Endothelial cell of umbilical vein (primary cell): ENCODE measurements around the gene RTP1. TPM values are rescaled to one million over a fixed set of nuclear protein-coding genes. Genes with fewer than 3 reads are reported as not detected.

Experiments
- BruUV-seq: library from RNA; stranded (reverse); fragments of 400-500 nt; replicated peaks from 2 replicates; lab custom pipeline; 2021; lab: Mats Ljungman, UMichigan
- CTCF ChIA-PET: fragments of 300-600, 350-600 bp; sonication (Branson Sonifier 250); formaldehyde crosslinking; loops from one replicate; lab custom pipeline; 2021; ENCODE audit warnings: antibody characterized with exemption, inconsistent platforms; lab: Charles Lee
- POLR2A ChIA-PET: fragments of 300-600, 350-600 bp; sonication (Branson Sonifier 250); formaldehyde crosslinking; loops from one replicate; lab custom pipeline; 2021; ENCODE audit warnings: antibody characterized with exemption, inconsistent platforms; lab: Charles Lee
- DNase-seq: peaks from one replicate; pipeline ENCODE4 v3.0.0-alpha.2; 2011; ENCODE audit warnings: low read depth, low spot score
- FAIRE-seq: peaks from 2 replicates; lab custom pipeline; 2011; peaks lifted over from hg19 to GRCh38; lab: Jason Lieb, UNC
- H2AFZ ChIP-seq: 2 replicates; pipeline ENCODE4 v1.6.0; 2012; ENCODE audit warnings: low read depth, low read length, control low read depth, inconsistent platforms
- H3K27ac ChIP-seq: 2 replicates; pipeline ENCODE4 v1.5.1; 2011; ENCODE audit warnings: low read depth, mild to moderate bottlenecking, control low read depth, low read length, moderate library complexity; ENCODE audit not compliant: insufficient read depth
- H3K27me3 ChIP-seq, 2 experiments: 2 replicates each; pipeline versions ENCODE4 v1.6.0 to v1.6.1; 2011; ENCODE audit warnings: low read length in 2 of 2, mixed read lengths in 1 of 2; ENCODE audit not compliant: control insufficient read depth in 2 of 2, insufficient read depth in 2 of 2
- H3K36me3 ChIP-seq, 2 experiments: 2 replicates in 1 of 2; 3 replicates in 1 of 2; pipeline ENCODE4 v1.5.1; 2011; ENCODE audit warnings: low read length in 2 of 2, mild to moderate bottlenecking in 1 of 2, moderate library complexity in 1 of 2; ENCODE audit not compliant: control insufficient read depth in 2 of 2, insufficient read depth in 2 of 2; ENCODE audit errors: extremely low read depth in 1 of 2
- H3K4me1 ChIP-seq: 3 replicates; pipeline ENCODE4 v1.5.1; 2011; ENCODE audit warnings: mild to moderate bottlenecking, low read length; ENCODE audit not compliant: control insufficient read depth, insufficient read depth; ENCODE audit errors: extremely low read depth
- H3K4me2 ChIP-seq: 2 replicates; pipeline ENCODE4 v1.6.1; 2011; ENCODE audit warnings: low read length, control low read depth, mixed read lengths; ENCODE audit not compliant: insufficient read depth
- H3K4me3 ChIP-seq, 3 experiments: fragments of 200-600 bp in 1 of 3; sonication (generic), shearing (Covaris generic) in 1 of 3; replicated peaks in 1 of 3; 2 replicates each; pipeline ENCODE4 v1.5.1; 2011 to 2016; ENCODE audit warnings: control low read depth in 3 of 3, low read length in 3 of 3, mild to moderate bottlenecking in 2 of 3, inconsistent platforms in 1 of 3, low read depth in 1 of 3, moderate library complexity in 1 of 3; ENCODE audit not compliant: insufficient read depth in 1 of 3
- H3K79me2 ChIP-seq: 2 replicates; pipeline ENCODE4 v1.6.0; 2012; ENCODE audit warnings: low read length, inconsistent platforms; ENCODE audit not compliant: control insufficient read depth, insufficient read depth
- H3K9ac ChIP-seq: replicated peaks from 2 replicates; pipeline ENCODE3; 2011; ENCODE audit warnings: low read length, control low read depth; ENCODE audit not compliant: insufficient read depth; ENCODE audit errors: extremely low read depth
- H3K9me1 ChIP-seq: replicated peaks from 3 replicates; pipeline ENCODE4 v1.6.0; 2011; ENCODE audit warnings: mild to moderate bottlenecking, low read length; ENCODE audit not compliant: control insufficient read depth, insufficient read depth; ENCODE audit errors: extremely low read depth
- H3K9me3 ChIP-seq: replicated peaks from 2 replicates; pipeline ENCODE4 v1.5.1; 2012; ENCODE audit warnings: low read length, inconsistent platforms; ENCODE audit not compliant: control insufficient read depth, insufficient read depth
- H4K20me1 ChIP-seq: replicated peaks from 2 replicates; pipeline ENCODE3; 2011; ENCODE audit warnings: mild to moderate bottlenecking, low read length; ENCODE audit not compliant: control insufficient read depth, insufficient read depth; ENCODE audit errors: extremely low read depth
- EZH2 ChIP-seq: IDR thresholded peaks from 2 replicates; pipeline ENCODE4 v1.6.1; 2012; ENCODE audit warnings: borderline replicate concordance, low read depth, mild to moderate bottlenecking, moderate library complexity, low read length, inconsistent platforms; ENCODE audit not compliant: severe bottlenecking
- FOS ChIP-seq: IDR thresholded peaks from 2 replicates; pipeline ENCODE4 v1.6.1; 2011; ENCODE audit warnings: mild to moderate bottlenecking, low read length, moderate library complexity, borderline replicate concordance; ENCODE audit not compliant: insufficient read depth
- GATA2 ChIP-seq: IDR thresholded peaks from 2 replicates; pipeline ENCODE4 v1.7.0; 2011; ENCODE audit warnings: low read depth, mild to moderate bottlenecking, moderate library complexity, mixed read lengths, low read length; ENCODE audit not compliant: insufficient read length, insufficient read depth
- JUN ChIP-seq: IDR thresholded peaks from 2 replicates; pipeline ENCODE4 v1.6.1; 2011; ENCODE audit warnings: borderline replicate concordance, low read depth; ENCODE audit not compliant: insufficient read length, insufficient read depth
- MYC ChIP-seq: IDR thresholded peaks from one replicate; pipeline ENCODE4 v1.6.1; 2011; ENCODE audit warnings: mild to moderate bottlenecking, low read depth, low read length
- POLR2A ChIP-seq: IDR thresholded peaks from 2 replicates; pipeline ENCODE4 v1.6.1; 2012; ENCODE audit warnings: low read depth, mild to moderate bottlenecking, control low read depth, low read length
- POLR2AphosphoS5 ChIP-seq: IDR thresholded peaks from 2 replicates; pipeline ENCODE4 v1.6.1; 2012; ENCODE audit warnings: low read depth, mild to moderate bottlenecking, control low read depth, low read length, moderate library complexity; ENCODE audit not compliant: insufficient read depth
- dilution Hi-C: fragments of 300-500 bp; cut with MboI; formaldehyde crosslinking; loops from one replicate; pipeline ENCODE4 v1.15.0; 2019; ENCODE audit warnings: low sequenced_read_pairs; ENCODE audit not compliant: extremely low pct_ligation_motif_present
- intact Hi-C: fragments of 100-400 bp; cut with micrococcal nuclease; formaldehyde crosslinking; loops from one replicate; pipeline ENCODE4 v1.10.0; 2022
- polyA plus RNA-seq, 4 experiments: library from polyadenylated mRNA; depleted of rRNA in 3 of 4; stranded (reverse) in 3 of 4; unstranded in 1 of 4; fragments of >200 nt; gene quantifications; 2 replicates each; pipeline versions ENCODE4 v1.2.1 to v1.2.3, GENCODE V29; 2011 to 2012; ENCODE audit warnings: missing spikeins in 1 of 4
- total RNA-seq: library from RNA; stranded (reverse); gene quantifications from 2 replicates; pipeline ENCODE4 v1.2.3, GENCODE V29; 2021
- TF ChIP-seq, protein P1 (sequence below): IDR thresholded peaks from 2 replicates; pipeline ENCODE4 v1.6.1; 2011; ENCODE audit not compliant: insufficient read depth, insufficient read length
- TF ChIP-seq, protein P2 (sequence below), 2 donors: IDR thresholded peaks; 1 replicate in 1 of 2; 2 replicates in 1 of 2; pipeline ENCODE4 v1.5.1; 2011; ENCODE audit warnings: low read length in 2 of 2, mild to moderate bottlenecking in 2 of 2, moderate library complexity in 2 of 2, control low read depth in 1 of 2, inconsistent platforms in 1 of 2, low read depth in 1 of 2; ENCODE audit not compliant: insufficient read depth in 1 of 2; ENCODE audit errors: extremely low read depth in 1 of 2

Gene RTP1
- total and polyA plus RNA-seq, 2 donors (not counting 3 experiments of a cell fraction or from before 2014, with no cell fraction given): not detected

DNA sequence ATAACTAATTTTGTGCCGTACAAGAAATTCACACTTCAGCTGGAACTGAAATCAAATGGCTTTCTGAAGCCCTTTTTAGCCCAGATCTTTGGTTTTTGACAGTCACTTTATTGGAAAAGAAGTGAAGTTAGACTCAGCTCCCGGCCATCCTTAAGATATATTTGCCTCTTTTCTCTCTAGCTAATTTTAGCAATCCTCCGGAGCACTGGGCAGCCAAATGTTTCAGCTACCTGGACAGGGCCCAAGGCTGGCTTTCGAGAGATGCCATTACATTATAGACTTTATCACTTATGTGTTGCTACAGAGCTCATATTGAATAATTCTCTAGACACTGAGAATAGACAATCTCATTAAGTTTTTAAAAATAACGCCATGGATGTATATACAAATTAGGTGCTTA, 29.5 kb upstream of the RTP1 start:
- no peak for FAIRE-seq
- no peaks in the 10 kb centered on the region for H3K36me3 ChIP-seq
- dilution Hi-C loops: no loop called here
- H2AFZ ChIP-seq: no peak overlapping the region
- intact Hi-C loops: loop anchor here (10.0 kb wide), 1 partner anchor 553 kb away; the partner anchor contains the start of gene AHSG
- H4K20me1 ChIP-seq: no peaks in the 10 kb centered on the region
- ChIA-PET POLR2A (no interaction called here), CTCF (interaction anchor here (1.1 to 2.9 kb wide), 6 partner anchors 19 to 547 kb away, joined by 4 to 47 read pairs (median 7); partner anchors contain the start of gene RPL39L)
- DNase-seq: no peak
- no peak overlapping the region for H3K4me3 ChIP-seq
- H3K27ac ChIP-seq: no peak overlapping the region
- H3K9me3 ChIP-seq: no peaks in the 10 kb centered on the region
- peaks cover 2 to 9% of the 10 kb centered on the region in 2 experiments for H3K27me3 ChIP-seq
- no peak overlapping the region for H3K9ac ChIP-seq
- no peak for TF ChIP-seq FOS
- no peak for TF ChIP-seq POLR2A
- TF ChIP-seq, protein P1, sequence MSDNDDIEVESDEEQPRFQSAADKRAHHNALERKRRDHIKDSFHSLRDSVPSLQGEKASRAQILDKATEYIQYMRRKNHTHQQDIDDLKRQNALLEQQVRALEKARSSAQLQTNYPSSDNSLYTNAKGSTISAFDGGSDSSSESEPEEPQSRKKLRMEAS: no peak
- TF ChIP-seq GATA2: no peak
- TF ChIP-seq EZH2: no peak
- no peak for TF ChIP-seq JUN
- no peak for TF ChIP-seq MYC
- TF ChIP-seq, protein P2, sequence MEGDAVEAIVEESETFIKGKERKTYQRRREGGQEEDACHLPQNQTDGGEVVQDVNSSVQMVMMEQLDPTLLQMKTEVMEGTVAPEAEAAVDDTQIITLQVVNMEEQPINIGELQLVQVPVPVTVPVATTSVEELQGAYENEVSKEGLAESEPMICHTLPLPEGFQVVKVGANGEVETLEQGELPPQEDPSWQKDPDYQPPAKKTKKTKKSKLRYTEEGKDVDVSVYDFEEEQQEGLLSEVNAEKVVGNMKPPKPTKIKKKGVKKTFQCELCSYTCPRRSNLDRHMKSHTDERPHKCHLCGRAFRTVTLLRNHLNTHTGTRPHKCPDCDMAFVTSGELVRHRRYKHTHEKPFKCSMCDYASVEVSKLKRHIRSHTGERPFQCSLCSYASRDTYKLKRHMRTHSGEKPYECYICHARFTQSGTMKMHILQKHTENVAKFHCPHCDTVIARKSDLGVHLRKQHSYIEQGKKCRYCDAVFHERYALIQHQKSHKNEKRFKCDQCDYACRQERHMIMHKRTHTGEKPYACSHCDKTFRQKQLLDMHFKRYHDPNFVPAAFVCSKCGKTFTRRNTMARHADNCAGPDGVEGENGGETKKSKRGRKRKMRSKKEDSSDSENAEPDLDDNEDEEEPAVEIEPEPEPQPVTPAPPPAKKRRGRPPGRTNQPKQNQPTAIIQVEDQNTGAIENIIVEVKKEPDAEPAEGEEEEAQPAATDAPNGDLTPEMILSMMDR (IDR thresholded peaks at IDR 0.05; ENCODE audit: extremely low read depth in 1 of 2, insufficient read depth in 1 of 2, low read depth in 1 of 2, low read length in 2 of 2): no peak
- no peak for TF ChIP-seq POLR2AphosphoS5
- H3K9me1 ChIP-seq: no peaks in the 10 kb centered on the region
- no peaks in the 10 kb centered on the region for H3K79me2 ChIP-seq
- H3K4me2 ChIP-seq: no peak overlapping the region
- BruUV-seq: no TSS peak
- H3K4me1 ChIP-seq: no peaks in the 10 kb centered on the region
